Neural progenitor cell (in vitro differentiated cells): ENCODE measurements around the gene REM2. TPM values are rescaled to one million over a fixed set of nuclear protein-coding genes. Genes with fewer than 3 reads are reported as not detected.

Experiments
- DNase-seq: peaks from one replicate; pipeline ENCODE4 v3.0.0-alpha.2; 2016; ENCODE audit warnings: low spot score
- H2AFZ ChIP-seq: fragments of 200-600 bp; sonication (generic); replicated peaks from 2 replicates; pipeline ENCODE4 v1.6.1; 2016; ENCODE audit warnings: antibody characterized with exemption
- H3F3A ChIP-seq: fragments of 200-600 bp; sonication (generic); 2 replicates; pipeline ENCODE4 v1.6.1; 2016; ENCODE audit warnings: antibody characterized with exemption, low read depth
- H3K27ac ChIP-seq: fragments of 200-600 bp; sonication (generic); 2 replicates; pipeline ENCODE4 v1.5.1; 2016; ENCODE audit warnings: mild to moderate bottlenecking
- H3K27me3 ChIP-seq: fragments of 200-600 bp; sonication (generic); 2 replicates; pipeline ENCODE4 v1.6.1; 2016; ENCODE audit warnings: mild to moderate bottlenecking, moderate library complexity
- H3K36me3 ChIP-seq: fragments of 200-600 bp; sonication (generic); 2 replicates; pipeline ENCODE4 v1.5.1; 2016
- H3K4me1 ChIP-seq: fragments of 200-600 bp; sonication (generic); 2 replicates; pipeline ENCODE4 v1.6.1; 2016; ENCODE audit warnings: mixed run types
- H3K4me2 ChIP-seq: fragments of 200-600 bp; sonication (generic); 2 replicates; pipeline ENCODE4 v1.6.1; 2016
- H3K4me3 ChIP-seq: fragments of 200-600 bp; sonication (generic); 2 replicates; pipeline ENCODE4 v1.5.1; 2016
- H3K79me2 ChIP-seq: fragments of 200-600 bp; sonication (generic); 2 replicates; pipeline ENCODE4 v1.6.1; 2016; ENCODE audit warnings: low read depth
- H3K9ac ChIP-seq: fragments of 200-600 bp; sonication (generic); 2 replicates; pipeline ENCODE4 v1.6.1; 2016
- H3K9me3 ChIP-seq: fragments of 200-600 bp; sonication (generic); 2 replicates; pipeline ENCODE4 v1.5.1; 2016; ENCODE audit warnings: low read depth
- H4K20me1 ChIP-seq: fragments of 200-600 bp; sonication (generic); 2 replicates; pipeline ENCODE4 v1.6.1; 2016; ENCODE audit warnings: low read depth
- H3K27ac Mint-ChIP-seq: 3 replicates; pipeline ENCODE4 v1.8.0; 2021; ENCODE audit warnings: mixed read lengths
- H3K27me3 Mint-ChIP-seq: 2 replicates; pipeline ENCODE4 v1.8.0; 2022; ENCODE audit warnings: low read depth, mild to moderate bottlenecking, inconsistent platforms, moderate library complexity, mixed read lengths; ENCODE audit not compliant: insufficient read depth
- H3K36me3 Mint-ChIP-seq: 3 replicates; pipeline ENCODE4 v1.8.0; 2021; ENCODE audit warnings: mixed read lengths
- H3K4me1 Mint-ChIP-seq: 3 replicates; pipeline ENCODE4 v1.8.0; 2021; ENCODE audit warnings: mixed read lengths
- H3K4me3 Mint-ChIP-seq: 3 replicates; pipeline ENCODE4 v1.8.0; 2021; ENCODE audit warnings: mild to moderate bottlenecking, moderate library complexity, mixed read lengths
- H3K9me3 Mint-ChIP-seq: 3 replicates; pipeline ENCODE4 v1.8.0; 2020; ENCODE audit warnings: mixed read lengths
- EZH2 ChIP-seq: fragments of 200-600 bp; sonication (generic); IDR thresholded peaks from 2 replicates; pipeline ENCODE4 v1.6.1; 2017; ENCODE audit warnings: antibody characterized with exemption, mild to moderate bottlenecking, moderate library complexity
- EZH2phosphoT487 ChIP-seq: fragments of 200-600 bp; sonication (generic); IDR thresholded peaks from 2 replicates; pipeline ENCODE4 v1.6.1; 2017; ENCODE audit warnings: antibody characterized with exemption
- total RNA-seq: library from RNA; depleted of rRNA; stranded (reverse); fragments of >200 nt; gene quantifications from 2 replicates; pipeline ENCODE4 v1.2.3, GENCODE V29; 2015; ENCODE audit warnings: low replicate concordance
- TF ChIP-seq, protein P1 (sequence below): fragments of 200-600 bp; sonication (generic); IDR thresholded peaks from 2 replicates; pipeline ENCODE4 v1.5.1; 2017; ENCODE audit warnings: antibody characterized with exemption, mild to moderate bottlenecking

The REM2 gene
- total RNA-seq, 1 donor from 2014 or later, result 1.7 TPM

DNA sequence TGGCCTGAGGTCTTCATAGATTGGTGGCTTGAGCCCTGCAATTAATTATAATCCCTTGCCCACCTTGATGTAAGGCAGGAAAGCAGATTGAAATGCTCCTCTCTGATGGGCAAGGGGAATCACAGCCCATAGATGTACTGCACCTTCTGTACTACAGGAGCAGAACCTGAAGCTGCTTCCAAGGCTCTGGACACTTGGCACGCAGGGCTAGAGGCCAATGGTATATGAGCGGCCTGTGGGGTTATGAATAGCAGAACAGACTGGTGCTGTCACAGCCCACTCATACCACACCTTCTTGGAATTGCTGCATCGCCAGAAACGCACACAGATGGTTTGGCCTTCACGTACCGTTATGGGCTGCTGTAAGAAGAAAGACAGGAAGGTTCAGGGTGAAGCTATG, 37.7 kb downstream of the REM2 start:
- H3K27ac Mint-ChIP-seq, result no peak overlapping the region
- Histone ChIP-seq H2AFZ (no peak overlapping the region), H3K4me1 (peaks cover 10% of the 10 kb centered on the region), H3K79me2 (peaks cover 30% of the 10 kb centered on the region), H3K4me2 (no peak overlapping the region), H3F3A (peaks cover 31% of the 10 kb centered on the region), H3K36me3 (no peaks in the 10 kb centered on the region), H3K27me3 (no peaks in the 10 kb centered on the region), H3K4me3 (no peak overlapping the region), H3K9ac (no peak overlapping the region), H4K20me1 (no peaks in the 10 kb centered on the region), H3K27ac (no peak overlapping the region), H3K9me3 (no peaks in the 10 kb centered on the region)
- peaks cover 45% of the 10 kb centered on the region for H3K36me3 Mint-ChIP-seq
- H3K27me3 Mint-ChIP-seq, result peaks cover 12% of the 10 kb centered on the region
- H3K4me3 Mint-ChIP-seq, result no peak overlapping the region
- DNase-seq, result no peak
- peaks cover 26% of the 10 kb centered on the region for H3K4me1 Mint-ChIP-seq
- H3K9me3 Mint-ChIP-seq, result no peaks in the 10 kb centered on the region
- TF ChIP-seq, protein P1, sequence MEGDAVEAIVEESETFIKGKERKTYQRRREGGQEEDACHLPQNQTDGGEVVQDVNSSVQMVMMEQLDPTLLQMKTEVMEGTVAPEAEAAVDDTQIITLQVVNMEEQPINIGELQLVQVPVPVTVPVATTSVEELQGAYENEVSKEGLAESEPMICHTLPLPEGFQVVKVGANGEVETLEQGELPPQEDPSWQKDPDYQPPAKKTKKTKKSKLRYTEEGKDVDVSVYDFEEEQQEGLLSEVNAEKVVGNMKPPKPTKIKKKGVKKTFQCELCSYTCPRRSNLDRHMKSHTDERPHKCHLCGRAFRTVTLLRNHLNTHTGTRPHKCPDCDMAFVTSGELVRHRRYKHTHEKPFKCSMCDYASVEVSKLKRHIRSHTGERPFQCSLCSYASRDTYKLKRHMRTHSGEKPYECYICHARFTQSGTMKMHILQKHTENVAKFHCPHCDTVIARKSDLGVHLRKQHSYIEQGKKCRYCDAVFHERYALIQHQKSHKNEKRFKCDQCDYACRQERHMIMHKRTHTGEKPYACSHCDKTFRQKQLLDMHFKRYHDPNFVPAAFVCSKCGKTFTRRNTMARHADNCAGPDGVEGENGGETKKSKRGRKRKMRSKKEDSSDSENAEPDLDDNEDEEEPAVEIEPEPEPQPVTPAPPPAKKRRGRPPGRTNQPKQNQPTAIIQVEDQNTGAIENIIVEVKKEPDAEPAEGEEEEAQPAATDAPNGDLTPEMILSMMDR, result no peak
- TF ChIP-seq EZH2, result no peak
- no peak for TF ChIP-seq EZH2phosphoT487

DNA sequence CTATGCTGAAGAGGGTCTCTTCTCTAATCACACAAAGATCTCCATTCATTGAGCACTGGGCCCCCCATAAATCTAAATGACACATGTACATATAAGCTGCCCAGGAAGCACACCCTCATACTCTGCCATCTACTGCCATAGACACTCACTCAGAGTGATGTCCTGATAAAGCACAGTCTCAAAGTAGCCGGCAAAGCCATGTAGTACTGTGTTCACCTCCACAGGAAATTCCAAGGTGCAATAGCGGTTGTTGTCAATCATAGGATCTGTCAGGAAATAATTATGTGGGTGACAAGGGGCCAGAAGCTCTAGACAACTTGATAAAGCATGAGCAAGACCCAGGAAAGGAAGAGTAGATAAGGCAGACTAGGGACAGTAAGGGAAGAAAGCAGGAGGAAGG, 39.3 kb downstream of the REM2 start:
- Histone ChIP-seq H3K27me3 (no peaks in the 10 kb centered on the region), H3K9ac (no peak overlapping the region), H3K4me2 (no peak overlapping the region), H3K36me3 (no peaks in the 10 kb centered on the region), H2AFZ (no peak overlapping the region), H3K4me1 (peaks cover 10% of the 10 kb centered on the region), H3K4me3 (no peak overlapping the region), H3K9me3 (no peaks in the 10 kb centered on the region), H3F3A (peaks cover 27% of the 10 kb centered on the region), H3K27ac (no peak overlapping the region), H3K79me2 (peaks cover 23% of the 10 kb centered on the region), H4K20me1 (no peaks in the 10 kb centered on the region)
- Mint-ChIP-seq H3K27ac (no peak overlapping the region), H3K4me1 (peaks cover 28% of the 10 kb centered on the region), H3K9me3 (no peaks in the 10 kb centered on the region), H3K4me3 (no peak overlapping the region), H3K36me3 (peaks cover 52% of the 10 kb centered on the region), H3K27me3 (peaks cover 12% of the 10 kb centered on the region)
- no peak for DNase-seq
- TF ChIP-seq, protein P1, result no peak
- TF ChIP-seq EZH2phosphoT487 (no peak), EZH2 (no peak)

DNA sequence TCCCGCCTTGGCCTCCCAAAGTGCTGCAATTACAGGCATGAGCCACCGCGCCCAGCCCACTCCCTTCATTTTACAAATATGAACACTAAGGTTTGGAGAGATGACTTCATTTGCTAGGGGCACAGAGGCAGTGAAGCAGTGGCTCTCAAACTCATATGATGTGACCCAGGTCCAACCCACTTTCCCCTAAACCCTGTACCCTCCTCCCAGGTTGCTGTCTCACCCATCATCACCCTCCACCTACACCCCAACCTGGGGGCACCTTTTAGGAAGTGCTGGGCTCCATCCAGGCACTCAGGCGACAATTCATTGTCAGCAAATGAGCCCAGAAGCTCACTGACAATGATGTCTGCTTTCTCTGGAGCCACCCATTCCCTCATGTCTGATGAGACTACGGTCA, 40.7 kb downstream of the REM2 start:
- H3K9me3 Mint-ChIP-seq, result no peaks in the 10 kb centered on the region
- Histone ChIP-seq H3K27me3 (no peaks in the 10 kb centered on the region), H3K36me3 (no peaks in the 10 kb centered on the region), H3K4me2 (no peak overlapping the region), H3K27ac (no peak overlapping the region), H3K4me1 (peaks cover 13% of the 10 kb centered on the region), H3F3A (peaks cover 27% of the 10 kb centered on the region), H2AFZ (no peak overlapping the region), H3K9ac (no peak overlapping the region), H3K79me2 (peaks cover 23% of the 10 kb centered on the region), H4K20me1 (no peaks in the 10 kb centered on the region), H3K4me3 (no peak overlapping the region), H3K9me3 (no peaks in the 10 kb centered on the region)
- H3K36me3 Mint-ChIP-seq, result peaks cover 48% of the 10 kb centered on the region
- peaks cover 14% of the 10 kb centered on the region for H3K27me3 Mint-ChIP-seq
- TF ChIP-seq, protein P1, result no peak
- TF ChIP-seq EZH2phosphoT487 (no peak), EZH2 (no peak)
- no peak overlapping the region for H3K27ac Mint-ChIP-seq
- H3K4me1 Mint-ChIP-seq, result peaks cover 25% of the 10 kb centered on the region
- no peak overlapping the region for H3K4me3 Mint-ChIP-seq
- DNase-seq, result no peak
